Measurements from ENCODE around the gene KRT6B.
"Not testable (repeated sequence)": the region's sequence is repeated elsewhere in the genome, so short reads cannot be mapped to it uniquely, and the experiment has no call there.

KRT6B gene

DNA sequence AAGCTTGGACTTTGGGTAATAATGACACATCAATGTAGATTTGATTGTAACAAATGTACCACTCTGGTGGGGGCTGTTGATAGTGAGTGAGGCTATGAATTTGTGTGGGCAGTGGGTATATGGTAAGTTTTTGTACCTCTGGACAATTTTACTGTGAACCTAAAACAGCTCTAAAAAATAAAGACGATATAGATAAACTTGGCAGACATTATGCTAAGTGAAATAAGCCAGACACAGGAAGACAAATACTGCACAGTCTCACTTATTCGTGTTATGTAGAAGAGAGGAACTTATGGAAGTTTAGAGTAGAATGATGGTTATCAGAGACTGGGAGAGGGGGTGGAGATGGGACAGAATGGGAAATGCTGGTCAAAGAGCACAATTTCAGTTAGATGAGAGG, 13.0 kb upstream of the KRT6B start:
- TF ChIP-seq, protein P1, sequence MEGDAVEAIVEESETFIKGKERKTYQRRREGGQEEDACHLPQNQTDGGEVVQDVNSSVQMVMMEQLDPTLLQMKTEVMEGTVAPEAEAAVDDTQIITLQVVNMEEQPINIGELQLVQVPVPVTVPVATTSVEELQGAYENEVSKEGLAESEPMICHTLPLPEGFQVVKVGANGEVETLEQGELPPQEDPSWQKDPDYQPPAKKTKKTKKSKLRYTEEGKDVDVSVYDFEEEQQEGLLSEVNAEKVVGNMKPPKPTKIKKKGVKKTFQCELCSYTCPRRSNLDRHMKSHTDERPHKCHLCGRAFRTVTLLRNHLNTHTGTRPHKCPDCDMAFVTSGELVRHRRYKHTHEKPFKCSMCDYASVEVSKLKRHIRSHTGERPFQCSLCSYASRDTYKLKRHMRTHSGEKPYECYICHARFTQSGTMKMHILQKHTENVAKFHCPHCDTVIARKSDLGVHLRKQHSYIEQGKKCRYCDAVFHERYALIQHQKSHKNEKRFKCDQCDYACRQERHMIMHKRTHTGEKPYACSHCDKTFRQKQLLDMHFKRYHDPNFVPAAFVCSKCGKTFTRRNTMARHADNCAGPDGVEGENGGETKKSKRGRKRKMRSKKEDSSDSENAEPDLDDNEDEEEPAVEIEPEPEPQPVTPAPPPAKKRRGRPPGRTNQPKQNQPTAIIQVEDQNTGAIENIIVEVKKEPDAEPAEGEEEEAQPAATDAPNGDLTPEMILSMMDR (conservative IDR thresholded peaks at IDR 0.05; ENCODE audit: low read length), result no peak
- H3K4me3 ChIP-seq (ENCODE audit: low read length), result no peak overlapping the region
- no peak for DNase-seq (ENCODE audit: low read depth)

GRCh38 chr12:52461693-52462092, 9.7 kb upstream of the KRT6B start:
- no peak overlapping the region for H3K4me3 ChIP-seq (ENCODE audit: low read length)
- DNase-seq (ENCODE audit: low read depth), result no peak

DNA sequence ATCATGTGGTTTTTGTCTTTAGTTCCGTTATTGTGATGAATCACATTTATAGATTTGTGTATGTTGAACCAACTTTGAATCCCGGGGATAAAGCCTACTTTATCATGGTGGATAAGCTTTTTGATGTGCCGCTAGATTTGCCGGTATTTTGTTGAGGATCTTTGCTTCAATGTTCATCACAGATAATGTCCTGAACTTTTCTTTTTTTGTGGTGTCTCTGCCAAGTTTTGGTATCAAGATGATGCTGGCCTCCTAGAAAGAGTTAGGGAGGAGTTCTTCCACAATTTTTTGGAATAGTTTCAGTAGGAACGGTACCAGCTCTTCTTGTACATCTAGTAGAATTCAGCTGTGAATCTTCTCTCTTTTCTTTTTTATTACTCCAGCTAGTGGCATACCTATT, 6.9 kb upstream of the KRT6B start:
- TF ChIP-seq, protein P1 (conservative IDR thresholded peaks at IDR 0.05; ENCODE audit: low read length), result no peak
- DNase-seq (ENCODE audit: low read depth), result no peak
- no peak overlapping the region for H3K4me3 ChIP-seq (ENCODE audit: low read length)

More at GRCh38 chr12:52461693-52462092, 9.7 kb upstream of the KRT6B start:
- TF ChIP-seq, protein P1 (conservative IDR thresholded peaks at IDR 0.05; ENCODE audit: low read length), result no peak

GRCh38 chr12:52455821-52456220, 3.9 kb upstream of the KRT6B start:
- DNase-seq (ENCODE audit: low read depth), result no peak
- H3K4me3 ChIP-seq (ENCODE audit: low read length), result no peak overlapping the region
- TF ChIP-seq, protein P1 (conservative IDR thresholded peaks at IDR 0.05; ENCODE audit: low read length), result no peak

GRCh38 chr12:52454411-52455201, 2.7 kb upstream of the KRT6B start:
- no peak for DNase-seq (ENCODE audit: low read depth)
- TF ChIP-seq, protein P1 (conservative IDR thresholded peaks at IDR 0.05; ENCODE audit: low read length), result no peak
- no peak overlapping the region for H3K4me3 ChIP-seq (ENCODE audit: low read length)

GRCh38 chr12:52448228-52448627, 3.7 kb downstream of the KRT6B start:
- no peak for DNase-seq (ENCODE audit: low read depth)
- TF ChIP-seq, protein P1 (conservative IDR thresholded peaks at IDR 0.05; ENCODE audit: low read length), result no peak
- no peak overlapping the region for H3K4me3 ChIP-seq (ENCODE audit: low read length)

GRCh38 chr12:52447196-52447595, 4.8 kb downstream of the KRT6B start:
- not testable (repeated sequence) for DNase-seq (ENCODE audit: low read depth); H3K4me3 ChIP-seq (ENCODE audit: low read length)

Measured in AG10803 (cell line).